ENCODE results near the gene CPA5.

- TF ChIP-seq CTCF (IDR thresholded peaks at IDR 0.05; ENCODE audit: insufficient read depth, low read length) (no peak), POLR2AphosphoS5 (IDR thresholded peaks at IDR 0.05; ENCODE audit: low read depth) (no peak), REST (IDR thresholded peaks at IDR 0.05; ENCODE audit: insufficient replicate concordance, low read depth) (no peak)
Observed at GRCh38 chr7:130379019-130379418, 34.4 kb downstream of the CPA5 start.
